Naive B cell (primary cell): ENCODE measurements around the gene POLN. TPM values are rescaled to one million over a fixed set of nuclear protein-coding genes. Genes with fewer than 3 reads are reported as not detected.

Source experiments
- ATAC-seq, 2 donors: fragments of 150-1000 bp; cut with Tn5 transposase; 2 replicates each; pipeline ENCODE4 v1.10.0; 2021; ENCODE audit warnings: low read depth in 2 of 2, mild to moderate bottlenecking in 2 of 2, moderate library complexity in 2 of 2
- DNase-seq: peaks from one replicate; pipeline ENCODE4 v3.0.0; 2022
- H3K27ac Mint-ChIP-seq, 6 donors: one replicate each; pipeline ENCODE4 v1.8.0; 2020 to 2022; ENCODE audit warnings: mild to moderate bottlenecking in 6 of 6, mixed read lengths in 6 of 6, moderate library complexity in 5 of 6, inconsistent platforms in 2 of 6
- H3K27me3 Mint-ChIP-seq, 3 donors: one replicate each; pipeline ENCODE4 v1.8.0; 2021 to 2022; ENCODE audit warnings: mixed read lengths in 3 of 3, mild to moderate bottlenecking in 1 of 3
- H3K36me3 Mint-ChIP-seq, 2 donors: one replicate each; pipeline ENCODE4 v1.8.0; 2020 to 2022; ENCODE audit warnings: mixed read lengths in 2 of 2, inconsistent platforms in 1 of 2, mild to moderate bottlenecking in 1 of 2
- H3K4me1 Mint-ChIP-seq, 3 donors: one replicate each; pipeline ENCODE4 v1.8.0; 2020 to 2022; ENCODE audit warnings: mixed read lengths in 3 of 3, inconsistent platforms in 1 of 3, mild to moderate bottlenecking in 1 of 3, moderate library complexity in 1 of 3
- H3K4me3 Mint-ChIP-seq, 8 donors: one replicate each; pipeline ENCODE4 v1.8.0; 2020 to 2022; ENCODE audit warnings: mild to moderate bottlenecking in 8 of 8, mixed read lengths in 8 of 8, moderate library complexity in 8 of 8, inconsistent platforms in 2 of 8
- H3K9me3 Mint-ChIP-seq, 7 donors: one replicate each; pipeline ENCODE4 v1.8.0; 2020 to 2022; ENCODE audit warnings: mixed read lengths in 7 of 7, mild to moderate bottlenecking in 5 of 7, inconsistent platforms in 2 of 7, moderate library complexity in 1 of 7
- polyA plus RNA-seq, 6 donors: library from polyadenylated mRNA; unstranded; fragments of 300-500 nt; fragmentation: Illumina TruSeq; gene quantifications; one replicate each; pipeline ENCODE4 v1.2.3, GENCODE V29; 2021; ENCODE audit warnings: low read depth in 6 of 6

POLN gene
- polyA plus RNA-seq, 6 donors from 2014 or later = 0.62 to 0.79 (median 0.71) TPM; not detected in 2

- peaks cover 12 to 39% (median 28%) of the 10 kb centered on the region in 3 donors for H3K27me3 Mint-ChIP-seq
- no peak for ATAC-seq
- H3K36me3 Mint-ChIP-seq = peaks cover 0 to 2% of the 10 kb centered on the region in 2 donors
- no peak overlapping the region for H3K27ac Mint-ChIP-seq
- H3K9me3 Mint-ChIP-seq = peaks cover 0 to 11% (median 2%) of the 10 kb centered on the region in 7 donors
- no peak overlapping the region for H3K4me3 Mint-ChIP-seq
- DNase-seq = no peak
- no peaks in the 10 kb centered on the region for H3K4me1 Mint-ChIP-seq
Measured at GRCh38 chr4:2126309-2127043, 115.4 kb downstream of the POLN start.

- Mint-ChIP-seq H3K27me3 (peaks cover 14 to 39% (median 31%) of the 10 kb centered on the region in 3 donors), H3K27ac (peak overlapping the region in 2 of 6 donors; percentile 6 to 50), H3K36me3 (no peaks in the 10 kb centered on the region), H3K9me3 (peaks cover 0 to 8% (median 0%) of the 10 kb centered on the region in 7 donors), H3K4me1 (no peaks in the 10 kb centered on the region), H3K4me3 (no peak overlapping the region)
- DNase-seq (no peak), ATAC-seq (no peak)
Measured at GRCh38 chr4:2125831-2126230, 116.1 kb downstream of the POLN start.

- Mint-ChIP-seq H3K4me1 (no peaks in the 10 kb centered on the region), H3K4me3 (no peak overlapping the region), H3K36me3 (no peaks in the 10 kb centered on the region), H3K9me3 (peaks cover 0 to 3% (median 0%) of the 10 kb centered on the region in 7 donors), H3K27me3 (peaks cover 16 to 39% (median 36%) of the 10 kb centered on the region in 3 donors), H3K27ac (no peak overlapping the region)
- ATAC-seq = no peak
- no peak for DNase-seq
Measured at GRCh38 chr4:2125023-2125422, 116.9 kb downstream of the POLN start.

GRCh38 chr4:2116687-2117400 lies 125.1 kb downstream of the POLN start:
- Mint-ChIP-seq H3K9me3 (peaks cover 0 to 2% (median 0%) of the 10 kb centered on the region in 7 donors), H3K4me3 (no peak overlapping the region), H3K36me3 (no peaks in the 10 kb centered on the region), H3K4me1 (no peaks in the 10 kb centered on the region), H3K27ac (no peak overlapping the region), H3K27me3 (peaks cover 7 to 25% (median 16%) of the 10 kb centered on the region in 3 donors)
- DNase-seq (no peak), ATAC-seq (no peak)

- H3K36me3 Mint-ChIP-seq = peaks cover 3 to 15% of the 10 kb centered on the region in 2 donors
- peaks cover 13 to 21% (median 20%) of the 10 kb centered on the region in 3 donors for H3K27me3 Mint-ChIP-seq
- peaks cover 0 to 4% (median 0%) of the 10 kb centered on the region in 3 donors for H3K4me1 Mint-ChIP-seq
- no peak for DNase-seq
- no peak overlapping the region for H3K4me3 Mint-ChIP-seq
- H3K27ac Mint-ChIP-seq = no peak overlapping the region
- peaks cover 7 to 35% (median 16%) of the 10 kb centered on the region in 7 donors for H3K9me3 Mint-ChIP-seq
- no peak for ATAC-seq
Measured at GRCh38 chr4:2105559-2105958, 136.4 kb downstream of the POLN start.

GRCh38 chr4:2104556-2105345 lies 137.2 kb downstream of the POLN start:
- H3K4me1 Mint-ChIP-seq = peaks cover 0 to 4% (median 0%) of the 10 kb centered on the region in 3 donors
- no peak overlapping the region for H3K4me3 Mint-ChIP-seq
- H3K9me3 Mint-ChIP-seq = peaks cover 6 to 38% (median 18%) of the 10 kb centered on the region in 7 donors
- no peak overlapping the region for H3K27ac Mint-ChIP-seq
- peaks cover 3 to 15% of the 10 kb centered on the region in 2 donors for H3K36me3 Mint-ChIP-seq
- ATAC-seq (no peak), DNase-seq (no peak)
- peaks cover 9 to 22% (median 20%) of the 10 kb centered on the region in 3 donors for H3K27me3 Mint-ChIP-seq

GRCh38 chr4:2103843-2104547 lies 137.9 kb downstream of the POLN start:
- no peak overlapping the region for H3K27ac Mint-ChIP-seq
- peaks cover 3 to 15% of the 10 kb centered on the region in 2 donors for H3K36me3 Mint-ChIP-seq
- peak in 1 of 2 donors; percentile 50 for ATAC-seq

GRCh38 chr4:2103127-2103842 lies 138.6 kb downstream of the POLN start:
- H3K27ac Mint-ChIP-seq = no peak overlapping the region
- H3K27me3 Mint-ChIP-seq = peaks cover 16 to 28% (median 20%) of the 10 kb centered on the region in 3 donors
- DNase-seq = no peak
- peaks cover 0 to 4% (median 0%) of the 10 kb centered on the region in 3 donors for H3K4me1 Mint-ChIP-seq
- peaks cover 3 to 15% of the 10 kb centered on the region in 2 donors for H3K36me3 Mint-ChIP-seq
- no peak for ATAC-seq
- H3K4me3 Mint-ChIP-seq = no peak overlapping the region
- H3K9me3 Mint-ChIP-seq = peaks cover 6 to 39% (median 18%) of the 10 kb centered on the region in 7 donors

More at GRCh38 chr4:2103843-2104547, 137.9 kb downstream of the POLN start:
- Mint-ChIP-seq H3K27me3 (peaks cover 13 to 21% (median 19%) of the 10 kb centered on the region in 3 donors), H3K4me3 (no peak overlapping the region), H3K9me3 (peaks cover 6 to 42% (median 18%) of the 10 kb centered on the region in 7 donors), H3K4me1 (peaks cover 0 to 4% (median 0%) of the 10 kb centered on the region in 3 donors)
- DNase-seq = no peak

GRCh38 chr4:2102045-2102883 lies 139.7 kb downstream of the POLN start:
- peaks cover 20 to 33% (median 23%) of the 10 kb centered on the region in 3 donors for H3K27me3 Mint-ChIP-seq
- peaks cover 0 to 4% (median 0%) of the 10 kb centered on the region in 3 donors for H3K4me1 Mint-ChIP-seq
- H3K9me3 Mint-ChIP-seq = peaks cover 6 to 44% (median 20%) of the 10 kb centered on the region in 7 donors
- no peak for ATAC-seq
- no peak overlapping the region for H3K4me3 Mint-ChIP-seq
- H3K27ac Mint-ChIP-seq = peak overlapping the region in 1 of 6 donors; percentile 4
- H3K36me3 Mint-ChIP-seq = peaks cover 3 to 15% of the 10 kb centered on the region in 2 donors
- no peak for DNase-seq

- Mint-ChIP-seq H3K27me3 (peaks cover 24 to 40% (median 29%) of the 10 kb centered on the region in 3 donors), H3K27ac (no peak overlapping the region), H3K9me3 (peaks cover 11 to 51% (median 27%) of the 10 kb centered on the region in 7 donors), H3K36me3 (peaks cover 3 to 21% of the 10 kb centered on the region in 2 donors), H3K4me3 (no peak overlapping the region), H3K4me1 (peaks cover 0 to 4% (median 0%) of the 10 kb centered on the region in 3 donors)
- DNase-seq (no peak), ATAC-seq (no peak)
Measured at GRCh38 chr4:2101346-2102044, 140.4 kb downstream of the POLN start.

GRCh38 chr4:2096073-2096609 lies 145.8 kb downstream of the POLN start:
- Mint-ChIP-seq H3K4me1 (no peaks in the 10 kb centered on the region), H3K4me3 (peak overlapping the region in 1 of 8 donors; percentile 44), H3K27me3 (peaks cover 23 to 74% (median 67%) of the 10 kb centered on the region in 3 donors), H3K9me3 (peaks cover 2 to 41% (median 19%) of the 10 kb centered on the region in 7 donors), H3K36me3 (peaks cover 0 to 13% of the 10 kb centered on the region in 2 donors), H3K27ac (no peak overlapping the region)
- ATAC-seq (no peak), DNase-seq (no peak)
